AG10803 (cell line): ENCODE results near the gene RNASE4.
A peak's percentile ranks its signal among the peaks of the same experiment; 100 is the strongest.
"Not testable (repeated sequence)": the region's sequence is repeated elsewhere in the genome, so short reads cannot be mapped to it uniquely, and the experiment has no call there.

Experiments used
- DNase-seq: peaks from one replicate; pipeline ENCODE4 v3.0.0; 2010; ENCODE audit warnings: low read depth
- H3K4me3 ChIP-seq: 2 replicates; pipeline ENCODE4 v1.5.1; 2011; ENCODE audit warnings: mild to moderate bottlenecking, low read length, control low read depth
- TF ChIP-seq, protein P1 (sequence below): conservative IDR thresholded peaks from 2 replicates; pipeline ENCODE4 v1.5.1; 2011; ENCODE audit warnings: mild to moderate bottlenecking, low read length, control low read depth, inconsistent platforms

Gene RNASE4, protein sequence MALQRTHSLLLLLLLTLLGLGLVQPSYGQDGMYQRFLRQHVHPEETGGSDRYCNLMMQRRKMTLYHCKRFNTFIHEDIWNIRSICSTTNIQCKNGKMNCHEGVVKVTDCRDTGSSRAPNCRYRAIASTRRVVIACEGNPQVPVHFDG

DNA sequence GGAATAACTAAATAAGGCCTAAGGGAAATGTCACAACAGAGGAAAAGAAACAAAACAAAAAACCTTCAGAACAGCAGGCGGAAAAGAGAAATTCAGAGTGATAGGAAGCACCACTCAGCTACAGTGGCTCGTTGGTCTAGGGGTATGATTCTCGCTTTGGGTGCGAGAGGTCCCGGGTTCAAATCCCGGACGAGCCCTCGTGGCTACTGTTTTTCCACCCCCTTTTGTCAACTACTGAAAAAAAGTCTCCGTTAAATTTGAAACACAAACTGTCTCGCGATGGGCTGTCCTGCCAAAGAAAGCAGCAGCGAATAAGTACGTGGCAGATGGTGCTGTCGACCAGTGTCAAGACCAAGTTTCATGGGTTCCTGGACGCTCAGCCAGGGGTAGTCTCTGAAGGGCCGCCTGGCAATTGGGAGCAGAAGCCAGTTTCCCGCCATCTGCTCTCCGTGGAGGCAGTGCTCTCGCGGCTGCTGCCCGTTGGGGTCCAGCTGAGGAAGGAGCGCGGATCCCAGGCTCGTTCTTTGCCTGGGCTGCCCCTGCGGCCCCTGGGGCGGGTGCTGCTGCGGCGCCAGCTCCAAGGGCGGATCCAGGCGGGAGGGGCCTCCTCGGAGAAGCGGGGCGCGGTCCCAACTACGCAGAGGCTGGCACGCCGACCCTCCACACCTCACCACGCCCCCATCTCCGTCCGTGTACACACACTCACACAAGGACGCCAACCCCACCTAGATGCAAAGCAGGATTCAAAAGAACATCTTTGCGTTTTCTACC lies at the start of gene RNASE4:
Gene RNASE4 (plus strand): TSS at position 670 of the 771 bp plus-strand sequence. CDS start 14,812 bp downstream, outside the sequence.
- H3K4me3 ChIP-seq, result peak within 1 kb of the TSS; percentile 93
- peak; percentile 91 for DNase-seq
- TF ChIP-seq, protein P1, sequence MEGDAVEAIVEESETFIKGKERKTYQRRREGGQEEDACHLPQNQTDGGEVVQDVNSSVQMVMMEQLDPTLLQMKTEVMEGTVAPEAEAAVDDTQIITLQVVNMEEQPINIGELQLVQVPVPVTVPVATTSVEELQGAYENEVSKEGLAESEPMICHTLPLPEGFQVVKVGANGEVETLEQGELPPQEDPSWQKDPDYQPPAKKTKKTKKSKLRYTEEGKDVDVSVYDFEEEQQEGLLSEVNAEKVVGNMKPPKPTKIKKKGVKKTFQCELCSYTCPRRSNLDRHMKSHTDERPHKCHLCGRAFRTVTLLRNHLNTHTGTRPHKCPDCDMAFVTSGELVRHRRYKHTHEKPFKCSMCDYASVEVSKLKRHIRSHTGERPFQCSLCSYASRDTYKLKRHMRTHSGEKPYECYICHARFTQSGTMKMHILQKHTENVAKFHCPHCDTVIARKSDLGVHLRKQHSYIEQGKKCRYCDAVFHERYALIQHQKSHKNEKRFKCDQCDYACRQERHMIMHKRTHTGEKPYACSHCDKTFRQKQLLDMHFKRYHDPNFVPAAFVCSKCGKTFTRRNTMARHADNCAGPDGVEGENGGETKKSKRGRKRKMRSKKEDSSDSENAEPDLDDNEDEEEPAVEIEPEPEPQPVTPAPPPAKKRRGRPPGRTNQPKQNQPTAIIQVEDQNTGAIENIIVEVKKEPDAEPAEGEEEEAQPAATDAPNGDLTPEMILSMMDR, result no peak

DNA sequence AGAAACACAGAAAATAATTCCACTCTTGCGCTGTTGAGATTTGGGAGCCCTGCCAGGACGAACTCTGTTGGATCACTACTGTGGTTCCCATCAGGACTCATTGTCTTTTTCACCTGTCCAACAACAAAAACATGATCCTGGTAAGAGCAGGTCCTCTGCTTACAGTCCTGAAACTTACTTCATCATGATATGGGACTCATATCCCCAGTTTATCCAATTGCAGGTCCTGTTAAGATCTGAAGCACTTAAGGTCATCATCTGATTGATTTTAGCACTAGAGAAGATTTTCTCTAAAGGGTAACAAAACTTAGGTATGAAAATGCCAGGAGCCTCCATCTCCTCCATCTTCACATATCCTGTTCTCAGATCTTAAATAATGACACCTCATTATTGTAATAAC lies 42.8 kb upstream of the RNASE4 start, which contains the start of gene OR6S1:
Gene OR6S1 (minus strand): TSS at position 101 of the 400 bp plus-strand sequence. CDS start 0 bp downstream, at position 101.
- TF ChIP-seq, protein P1, result no peak
- no peak for DNase-seq
- no peak within 1 kb of the TSS for H3K4me3 ChIP-seq

DNA sequence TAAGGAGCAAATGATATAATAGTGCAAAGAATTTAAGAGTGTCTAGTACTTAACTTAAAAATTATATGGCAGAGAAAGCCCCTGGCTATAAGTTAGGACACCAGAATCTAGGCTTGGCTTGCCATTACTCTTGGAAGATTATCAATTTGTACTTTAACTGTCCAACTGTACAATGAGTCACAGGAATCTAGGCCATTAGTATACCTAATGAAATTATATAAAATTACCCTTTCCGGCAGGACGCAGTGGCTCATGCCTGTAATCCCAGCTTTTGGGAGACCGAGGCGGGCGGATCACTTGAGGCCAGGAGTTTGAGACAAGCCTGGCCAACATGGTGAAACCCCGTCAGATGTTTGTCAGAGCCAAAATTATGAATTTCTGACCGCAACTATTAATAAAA lies 42.2 kb upstream of the RNASE4 start:
- H3K4me3 ChIP-seq, result no peak overlapping the region
- TF ChIP-seq, protein P1, result no peak
- no peak for DNase-seq

DNA sequence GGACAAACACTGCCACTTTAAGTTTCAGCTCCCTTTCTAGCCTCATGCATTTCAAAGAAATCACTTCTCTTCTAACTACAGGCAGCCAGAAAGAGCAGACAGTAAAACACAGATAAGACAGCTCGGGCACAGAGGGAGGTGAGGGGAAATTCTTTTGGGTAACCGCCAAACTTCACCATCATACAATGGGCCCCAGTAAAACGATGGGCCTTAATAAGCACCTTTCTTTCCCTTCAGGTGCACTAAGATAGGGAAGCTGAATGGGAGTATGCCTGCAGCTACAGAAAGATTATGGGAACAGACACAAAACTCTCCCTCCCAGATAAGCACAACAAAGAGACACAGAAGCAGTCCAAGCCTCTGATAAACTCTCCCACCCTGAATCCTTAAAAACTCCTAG lies 41.6 kb upstream of the RNASE4 start:
- DNase-seq, H3K4me3 ChIP-seq: not testable (repeated sequence)

DNA sequence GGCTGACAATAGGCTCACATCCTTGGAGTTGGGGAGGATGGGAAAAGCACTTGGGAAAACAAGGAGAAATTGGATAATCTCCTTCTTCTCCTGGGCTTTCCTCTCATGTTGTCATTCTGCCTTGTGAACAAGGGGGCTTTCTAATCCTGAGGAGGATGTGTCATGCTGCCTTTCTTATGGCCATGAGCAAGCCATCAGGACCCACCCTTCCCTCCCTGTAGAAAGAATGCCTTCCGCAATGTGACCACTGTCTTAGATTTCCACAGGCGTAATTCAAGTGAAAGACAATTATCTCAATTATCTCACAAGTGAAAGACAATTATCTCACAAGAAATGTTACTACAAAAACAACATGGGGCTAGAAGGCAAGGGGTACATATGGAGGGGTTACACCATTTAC lies 39.8 kb upstream of the RNASE4 start:
- no peak overlapping the region for H3K4me3 ChIP-seq
- DNase-seq, result no peak
- TF ChIP-seq, protein P1, result no peak

DNA sequence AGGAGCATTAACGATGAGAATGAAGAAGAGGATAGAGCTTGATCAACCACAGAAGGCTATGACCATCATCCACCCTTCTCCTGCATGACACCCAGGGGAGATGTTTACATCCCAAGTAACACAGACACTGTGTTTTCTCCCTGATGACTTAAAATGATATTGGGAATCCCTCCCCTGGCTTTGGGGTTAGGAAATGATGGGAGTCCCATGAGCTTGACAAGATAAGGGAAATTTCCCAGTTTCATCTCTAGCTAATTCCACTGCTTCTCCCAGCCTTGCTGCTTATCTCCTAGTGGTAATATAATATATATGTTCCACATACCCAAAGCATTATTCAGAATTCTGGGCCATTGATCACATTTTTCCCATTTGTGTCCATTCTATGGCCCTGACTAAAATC lies 38.9 kb upstream of the RNASE4 start:
- no peak for DNase-seq
- no peak overlapping the region for H3K4me3 ChIP-seq
- TF ChIP-seq, protein P1, result no peak

DNA sequence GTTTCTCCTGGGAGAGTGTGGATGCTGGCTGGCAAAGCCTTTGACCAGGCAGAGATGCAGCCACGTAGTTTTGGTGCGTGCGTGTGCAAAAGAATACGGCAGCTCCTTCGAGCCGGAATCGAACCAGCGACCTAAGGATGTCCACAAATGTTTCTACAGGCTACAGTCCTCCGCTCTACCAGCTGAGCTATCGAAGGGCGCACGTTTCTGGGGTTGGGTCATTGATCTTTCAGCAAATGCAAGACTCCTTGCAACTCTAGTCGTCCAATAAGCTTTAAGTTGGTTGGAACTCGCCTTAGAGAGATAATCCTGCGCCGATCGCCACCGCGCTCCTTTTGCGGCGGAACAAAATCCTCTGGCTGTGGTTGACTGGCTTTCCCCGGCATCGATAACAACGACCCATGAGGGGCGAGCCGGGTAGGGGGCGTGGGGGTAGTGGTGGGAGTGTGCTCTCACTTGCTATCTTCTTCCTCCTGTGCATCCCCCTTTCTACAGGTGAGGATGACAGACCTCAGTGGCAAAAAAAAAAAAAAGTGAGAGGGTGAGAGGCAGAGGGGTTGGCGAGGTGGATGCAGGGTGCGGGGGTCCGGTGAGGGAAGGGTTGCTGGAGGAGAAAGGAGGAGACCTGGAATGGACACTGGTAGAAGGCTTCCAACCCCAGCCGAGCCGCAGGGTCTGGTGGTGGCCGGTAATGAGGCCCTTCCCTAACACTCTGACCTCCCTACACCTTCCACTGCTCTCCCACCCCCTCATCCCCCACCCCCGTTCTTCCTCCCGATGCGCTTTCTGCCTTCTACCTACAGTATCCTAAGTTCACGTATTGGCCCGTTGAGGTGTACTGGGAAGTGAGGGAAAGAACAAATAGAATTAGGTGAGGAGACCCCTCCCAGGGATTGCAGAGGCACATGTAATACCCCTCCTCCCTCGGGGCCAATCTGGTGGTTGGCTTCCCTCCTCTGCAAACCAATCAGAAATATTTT lies 31.1 kb upstream of the RNASE4 start:
- peak; percentile 55 for DNase-seq
- TF ChIP-seq, protein P1, result no peak
- no peak overlapping the region; the same call in 1 of the 2 replicates for H3K4me3 ChIP-seq
